Lower lobe of right lung (tissue), 2 donors: Measurements from ENCODE around the gene RNF212. TPM values are rescaled to one million over a fixed set of nuclear protein-coding genes. Genes with fewer than 3 reads are reported as not detected.

ENCODE experiments used
- ATAC-seq, 2 donors: fragments of 200-7000 bp; cut with Tn5 transposase; one replicate each; pipeline ENCODE4 v1.9.1; 2020 to 2022; ENCODE audit warnings: mild to moderate bottlenecking in 2 of 2, moderate library complexity in 2 of 2
- DNase-seq: peaks from one replicate; pipeline ENCODE4 v3.0.0-alpha.2; 2020
- H3K27ac ChIP-seq: fragments of 200-600 bp; one replicate; pipeline ENCODE4 v1.8.0; 2022
- H3K27me3 ChIP-seq: fragments of 200-600 bp; one replicate; pipeline ENCODE4 v1.8.0; 2022; ENCODE audit warnings: low read depth
- H3K36me3 ChIP-seq: fragments of 200-600 bp; one replicate; pipeline ENCODE4 v1.8.0; 2022; ENCODE audit warnings: mild to moderate bottlenecking
- H3K4me1 ChIP-seq: fragments of 200-600 bp; one replicate; pipeline ENCODE4 v1.8.0; 2022
- H3K4me3 ChIP-seq: fragments of 200-600 bp; one replicate; pipeline ENCODE4 v1.8.0; 2022; ENCODE audit warnings: mild to moderate bottlenecking
- H3K9me3 ChIP-seq: fragments of 200-600 bp; one replicate; pipeline ENCODE4 v1.8.0; 2022
- intact Hi-C: fragments of 100-400 bp; cut with DNase I; formaldehyde crosslinking; loops from one replicate; pipeline ENCODE4 v1.11.0; 2022
- total RNA-seq: library from RNA; stranded (reverse); fragmentation: NEBNext Ultra II Directional; extraction: Animal tissue kit (Norgen Biotek cat#: 25700); gene quantifications from one replicate; pipeline ENCODE4 v1.2.1, GENCODE V29; 2021
- TF ChIP-seq, protein P1 (sequence below): fragments of 200-600 bp; IDR thresholded peaks from one replicate; pipeline ENCODE4 v1.8.0; 2022; ENCODE audit warnings: antibody characterized with exemption, mild to moderate bottlenecking
- donor health status: DM: no; HTN: yes; CAD: no; lungs with severe emphysema.

RNF212 gene
- total RNA-seq, 1 donor from 2014 or later, result 6.8 TPM

DNA sequence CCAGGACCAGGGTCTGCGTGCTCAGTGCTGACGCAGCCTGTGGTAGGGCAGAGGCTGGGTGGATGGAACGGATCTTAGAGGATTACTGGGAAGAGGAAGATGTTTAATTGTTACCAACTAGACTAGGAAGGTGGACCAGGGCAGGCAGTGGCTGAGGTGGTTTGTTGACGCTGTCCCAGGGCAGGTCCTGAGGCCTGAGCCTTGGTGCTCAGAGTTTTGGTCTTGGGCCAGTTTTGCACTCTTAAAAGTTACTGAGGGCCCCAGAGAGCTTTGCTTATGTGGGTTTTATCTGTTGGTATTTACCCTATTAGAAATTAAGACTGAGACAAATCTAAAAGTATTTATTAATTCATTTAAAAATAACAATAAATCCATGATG, 20.4 kb downstream of the RNF212 start:
- TF ChIP-seq, protein P1, sequence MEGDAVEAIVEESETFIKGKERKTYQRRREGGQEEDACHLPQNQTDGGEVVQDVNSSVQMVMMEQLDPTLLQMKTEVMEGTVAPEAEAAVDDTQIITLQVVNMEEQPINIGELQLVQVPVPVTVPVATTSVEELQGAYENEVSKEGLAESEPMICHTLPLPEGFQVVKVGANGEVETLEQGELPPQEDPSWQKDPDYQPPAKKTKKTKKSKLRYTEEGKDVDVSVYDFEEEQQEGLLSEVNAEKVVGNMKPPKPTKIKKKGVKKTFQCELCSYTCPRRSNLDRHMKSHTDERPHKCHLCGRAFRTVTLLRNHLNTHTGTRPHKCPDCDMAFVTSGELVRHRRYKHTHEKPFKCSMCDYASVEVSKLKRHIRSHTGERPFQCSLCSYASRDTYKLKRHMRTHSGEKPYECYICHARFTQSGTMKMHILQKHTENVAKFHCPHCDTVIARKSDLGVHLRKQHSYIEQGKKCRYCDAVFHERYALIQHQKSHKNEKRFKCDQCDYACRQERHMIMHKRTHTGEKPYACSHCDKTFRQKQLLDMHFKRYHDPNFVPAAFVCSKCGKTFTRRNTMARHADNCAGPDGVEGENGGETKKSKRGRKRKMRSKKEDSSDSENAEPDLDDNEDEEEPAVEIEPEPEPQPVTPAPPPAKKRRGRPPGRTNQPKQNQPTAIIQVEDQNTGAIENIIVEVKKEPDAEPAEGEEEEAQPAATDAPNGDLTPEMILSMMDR, result no peak
- intact Hi-C loops, result no loop called here
- H3K36me3 ChIP-seq, result no peaks in the 10 kb centered on the region
- H3K27ac ChIP-seq, result no peak overlapping the region
- ATAC-seq, result peak in 1 of 2 donors; percentile 51
- no peaks in the 10 kb centered on the region for H3K4me1 ChIP-seq
- H3K4me3 ChIP-seq, result no peak overlapping the region
- no peaks in the 10 kb centered on the region for H3K27me3 ChIP-seq
- no peaks in the 10 kb centered on the region for H3K9me3 ChIP-seq
- DNase-seq, result no peak

DNA sequence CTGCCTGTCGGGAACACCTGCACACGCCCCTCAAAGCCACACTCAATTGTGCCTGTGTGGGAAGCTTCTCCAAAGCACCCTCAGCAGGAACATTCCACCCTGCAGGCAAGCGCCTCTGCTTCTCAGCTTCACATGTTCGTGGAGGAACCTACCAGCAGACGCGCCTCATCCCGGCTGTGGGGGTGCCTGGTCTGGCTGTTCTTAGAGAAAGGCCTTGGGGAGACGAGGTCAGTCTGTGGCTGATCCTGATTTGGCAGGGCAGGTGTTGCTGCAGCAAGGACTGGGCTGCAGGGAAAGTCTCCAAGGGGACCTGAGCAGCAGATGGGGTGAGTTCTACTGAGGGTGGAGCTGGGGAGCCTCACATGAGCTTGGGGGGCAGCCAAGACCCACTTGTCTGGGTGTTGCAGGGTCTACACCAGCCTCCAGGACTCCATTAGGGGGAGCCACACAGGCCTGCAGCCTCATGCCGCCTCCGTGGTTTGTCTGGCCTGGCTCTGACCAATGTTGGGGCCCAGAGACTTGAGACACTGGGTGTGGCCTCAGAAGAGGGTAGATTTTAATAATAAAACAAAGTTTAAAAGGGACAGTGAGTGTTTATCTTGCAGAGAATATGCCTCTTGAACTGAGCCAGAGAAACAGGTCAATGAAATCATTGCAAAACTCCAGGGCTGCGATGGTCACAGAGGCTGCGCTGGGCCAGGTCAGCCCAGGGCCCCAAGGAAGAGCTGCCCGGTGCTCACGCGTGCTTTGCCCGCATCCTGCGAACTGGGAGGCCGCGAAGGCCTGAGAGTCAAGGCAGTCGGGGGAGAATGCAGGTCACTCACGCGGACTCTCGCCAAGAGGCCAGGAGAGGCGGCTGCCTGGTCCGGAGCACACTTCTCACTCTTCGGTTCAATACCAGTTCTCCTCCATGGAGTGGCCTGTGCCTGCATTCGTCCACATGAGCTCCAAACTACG, 21.1 kb downstream of the RNF212 start:
- DNase-seq (no peak), ATAC-seq (peak; percentile 70 to 77)
- Histone ChIP-seq H3K27ac (no peak overlapping the region), H3K36me3 (no peaks in the 10 kb centered on the region), H3K4me3 (no peak overlapping the region), H3K4me1 (no peaks in the 10 kb centered on the region), H3K9me3 (no peaks in the 10 kb centered on the region), H3K27me3 (no peaks in the 10 kb centered on the region)
- TF ChIP-seq, protein P1, result peak; percentile 20
- intact Hi-C loops, result no loop called here

DNA sequence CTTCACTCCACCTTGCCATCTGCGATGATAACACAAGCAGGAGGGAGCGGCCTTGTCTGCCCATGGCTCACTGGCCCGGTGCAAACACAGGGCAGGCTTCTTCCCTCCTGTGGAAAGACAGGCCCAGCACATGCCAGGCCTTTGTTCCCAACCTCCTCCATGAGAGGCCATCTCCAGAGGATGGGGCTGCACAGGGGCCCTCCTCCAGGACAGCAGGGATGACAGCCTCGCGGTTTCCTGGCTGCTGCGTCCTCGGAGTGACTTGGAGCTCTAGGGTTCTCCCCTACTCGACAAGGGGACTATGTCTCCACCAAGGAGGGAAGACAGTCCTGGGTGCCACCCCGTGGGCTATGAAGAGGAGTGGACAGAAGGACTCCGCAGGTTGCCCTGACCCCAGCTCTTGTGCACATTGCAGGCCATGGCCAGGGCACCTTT, 21.8 kb downstream of the RNF212 start:
- Histone ChIP-seq H3K4me1 (no peaks in the 10 kb centered on the region), H3K4me3 (no peak overlapping the region), H3K27ac (no peak overlapping the region), H3K36me3 (no peaks in the 10 kb centered on the region), H3K27me3 (no peaks in the 10 kb centered on the region), H3K9me3 (no peaks in the 10 kb centered on the region)
- intact Hi-C loops, result no loop called here
- TF ChIP-seq, protein P1, result no peak
- DNase-seq, result no peak
- ATAC-seq, result peak in 1 of 2 donors; percentile 15

DNA sequence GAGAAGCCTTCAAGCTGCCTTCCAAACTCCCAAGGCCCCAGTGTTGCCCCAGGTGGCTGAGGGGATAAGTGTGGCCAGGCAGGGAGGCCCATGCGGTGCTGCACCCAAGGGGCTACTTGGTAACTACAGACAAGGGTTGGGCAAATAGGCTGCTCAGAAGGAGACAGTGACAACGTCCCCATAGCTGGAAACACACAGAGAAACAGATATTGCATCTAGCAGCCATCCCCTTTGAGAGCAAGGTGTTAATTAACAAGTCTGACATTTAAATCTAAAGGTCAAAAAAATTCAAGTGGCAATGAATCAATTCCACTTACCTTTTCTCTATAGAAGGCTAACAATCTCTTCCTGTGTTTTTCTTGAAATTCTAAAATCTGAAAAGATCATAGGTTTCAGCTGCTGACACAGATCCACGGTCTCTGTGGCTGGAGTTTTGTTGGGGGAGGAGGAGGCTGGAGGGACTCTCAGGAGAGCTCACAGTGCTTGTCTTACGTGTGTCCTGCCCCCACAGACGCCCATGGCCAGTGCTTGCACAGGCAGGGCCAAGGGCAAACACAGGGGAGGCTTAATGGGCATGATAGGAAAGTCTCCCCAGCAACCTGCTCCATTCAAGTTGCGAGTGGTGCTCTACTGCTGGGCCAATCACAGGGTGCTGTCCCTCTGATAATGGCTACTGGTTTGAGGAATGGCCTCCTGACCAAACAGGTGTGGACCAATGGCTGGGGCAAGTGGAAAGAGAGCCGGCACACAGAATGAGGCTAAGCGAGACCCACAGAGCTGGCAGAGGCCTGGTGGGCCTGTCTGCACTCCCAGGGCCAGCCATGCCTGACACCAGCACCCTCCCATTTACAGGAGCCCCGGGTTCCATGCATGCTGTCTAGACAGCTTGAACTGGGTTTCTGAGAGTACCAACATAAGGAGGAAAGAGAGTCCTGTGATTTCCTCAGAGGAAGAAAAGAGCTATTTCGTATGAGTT, 22.6 kb downstream of the RNF212 start:
- Histone ChIP-seq H3K4me1 (no peaks in the 10 kb centered on the region), H3K9me3 (no peaks in the 10 kb centered on the region), H3K36me3 (no peaks in the 10 kb centered on the region), H3K4me3 (no peak overlapping the region), H3K27ac (no peak overlapping the region), H3K27me3 (no peaks in the 10 kb centered on the region)
- TF ChIP-seq, protein P1, result no peak
- peak in 1 of 2 donors; percentile 20 for ATAC-seq
- DNase-seq, result no peak
- intact Hi-C loops, result no loop called here

DNA sequence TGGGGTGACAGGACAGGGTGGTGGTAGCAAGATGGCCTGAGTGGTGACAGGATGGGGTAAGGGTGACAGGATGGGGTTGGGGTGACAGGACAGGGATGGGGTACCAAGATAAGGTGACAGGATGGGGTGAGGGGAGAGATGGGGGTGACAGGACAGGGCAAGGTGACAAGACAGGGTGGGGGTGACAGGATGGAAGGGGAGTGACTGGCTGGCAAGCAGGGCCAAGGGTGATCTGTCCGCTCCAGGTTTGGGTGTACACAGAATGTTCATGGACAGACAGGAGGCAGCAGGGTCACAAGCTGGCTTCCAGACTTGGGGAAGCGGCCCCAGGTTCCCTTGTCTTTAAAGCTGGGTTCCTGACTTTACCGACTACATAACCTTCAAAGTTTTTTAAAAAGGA, 23.3 kb downstream of the RNF212 start:
- H3K4me3 ChIP-seq, result no peak overlapping the region
- TF ChIP-seq, protein P1, result no peak
- intact Hi-C loops, result no loop called here
- ATAC-seq (no peak), DNase-seq (no peak)
- no peaks in the 10 kb centered on the region for H3K27me3 ChIP-seq
- no peaks in the 10 kb centered on the region for H3K9me3 ChIP-seq
- no peaks in the 10 kb centered on the region for H3K4me1 ChIP-seq
- H3K36me3 ChIP-seq, result no peaks in the 10 kb centered on the region
- no peak overlapping the region for H3K27ac ChIP-seq
